ENCODE results near the gene CCDC89. TPM values are rescaled to one million over a fixed set of nuclear protein-coding genes. Genes with fewer than 3 reads are reported as not detected.
"Not testable (repeated sequence)": the region's sequence is repeated elsewhere in the genome, so short reads cannot be mapped to it uniquely, and the experiment has no call there.

Gene CCDC89
- total and polyA plus RNA-seq, 7 experiments from 2014 or later: 0.73 to 1.2 TPM; not detected in 5

- Mint-ChIP-seq H3K27me3 (no peaks in the 10 kb centered on the region), H3K4me1 (peaks cover 28 to 69% (median 58%) of the 10 kb centered on the region in 7 donors), H3K9me3 (no peaks in the 10 kb centered on the region), H3K27ac (peak overlapping the region in 2 of 9 donors; percentile 52 to 58), H3K36me3 (peaks cover 0 to 24% (median 5%) of the 10 kb centered on the region in 5 donors), H3K4me3 (no peak overlapping the region)
- Histone ChIP-seq H3K27me3 (ENCODE audit: control insufficient read depth in 2 of 2, insufficient read depth in 2 of 2, low read length in 2 of 2) (no peaks in the 10 kb centered on the region), H3K36me3 (ENCODE audit: control insufficient read depth in 2 of 3, insufficient read depth in 3 of 3, low read length in 3 of 3) (peaks cover 4 to 25% (median 10%) of the 10 kb centered on the region in 3 experiments), H3K4me1 (ENCODE audit: control insufficient read depth in 2 of 2, insufficient read depth in 2 of 2, low read length in 2 of 2) (peaks cover 14 to 31% of the 10 kb centered on the region in 2 donors), H3K27ac (ENCODE audit: low read depth, low read length) (no peak overlapping the region), H3K9me3 (ENCODE audit: control insufficient read depth in 2 of 3, low read length in 3 of 3) (no peaks in the 10 kb centered on the region), H3K4me3 (ENCODE audit: low read length) (no peak overlapping the region)
- intact Hi-C loops (cut with micrococcal nuclease): no loop called here
- DNase-seq: no peak
- ChIA-PET POLR2A (interaction anchor here (11.9 kb wide), 1 partner anchor 9 kb away, joined by 207 read pairs; the partner anchor contains the start of gene TMEM126A), CTCF (interaction anchor here (1.2 kb wide), 1 partner anchor 10 kb away, joined by 3 read pairs; the partner anchor contains the start of gene TMEM126A)
- no peak for ATAC-seq
These were observed 27.8 kb downstream of the CCDC89 start for GRCh38 chr11:85658180-85658579.

GRCh38 chr11:85656777-85657176, 29.2 kb downstream of the CCDC89 start:
- peak overlapping the region in 4 of 9 donors; percentile 3 to 29 (median 10) for H3K27ac Mint-ChIP-seq
- no peaks in the 10 kb centered on the region for H3K9me3 ChIP-seq (ENCODE audit: control insufficient read depth in 2 of 3, low read length in 3 of 3)

GRCh38 chr11:85654343-85654742, 31.7 kb downstream of the CCDC89 start:
- H3K27me3 ChIP-seq (ENCODE audit: control insufficient read depth in 2 of 2, insufficient read depth in 2 of 2, low read length in 2 of 2); intact Hi-C loops (cut with micrococcal nuclease); ATAC-seq; DNase-seq; H3K9me3 Mint-ChIP-seq; H3K4me3 ChIP-seq (ENCODE audit: low read length); H3K27ac Mint-ChIP-seq; H3K4me3 Mint-ChIP-seq; H3K27ac ChIP-seq (ENCODE audit: low read depth, low read length); H3K27me3 Mint-ChIP-seq; H3K4me1 ChIP-seq (ENCODE audit: control insufficient read depth in 2 of 2, insufficient read depth in 2 of 2, low read length in 2 of 2); H3K9me3 ChIP-seq (ENCODE audit: control insufficient read depth in 2 of 3, low read length in 3 of 3): not testable (repeated sequence)
- Mint-ChIP-seq H3K36me3 (peaks cover 0 to 11% (median 8%) of the 10 kb centered on the region in 5 donors), H3K4me1 (peaks cover 4 to 59% (median 50%) of the 10 kb centered on the region in 7 donors)
- ChIA-PET CTCF (interaction anchor here (0.7 kb wide), 1 partner anchor 297 kb away, joined by 3 read pairs; no protein-coding TSS in a partner anchor), POLR2A (interaction anchor here (1.0 to 10.3 kb wide), 4 partner anchors 7 to 200 kb away, joined by 3 to 207 read pairs (median 4); partner anchors contain the start of genes CCDC83 and CREBZF)
- peaks cover 4 to 28% (median 7%) of the 10 kb centered on the region in 3 experiments for H3K36me3 ChIP-seq (ENCODE audit: control insufficient read depth in 2 of 3, insufficient read depth in 3 of 3, low read length in 3 of 3)

More at GRCh38 chr11:85656777-85657176, 29.2 kb downstream of the CCDC89 start:
- peaks cover 4 to 25% (median 10%) of the 10 kb centered on the region in 3 experiments for H3K36me3 ChIP-seq (ENCODE audit: control insufficient read depth in 2 of 3, insufficient read depth in 3 of 3, low read length in 3 of 3)
- ATAC-seq (no peak), DNase-seq (no peak)
- intact Hi-C loops (cut with micrococcal nuclease): loop anchor here in 1 of 2 donors (1.0 kb wide), 1 partner anchor 9 kb away; the partner anchor contains the start of gene TMEM126A
- Mint-ChIP-seq H3K9me3 (no peaks in the 10 kb centered on the region), H3K27me3 (no peaks in the 10 kb centered on the region), H3K4me3 (no peak overlapping the region), H3K4me1 (peaks cover 22 to 67% (median 59%) of the 10 kb centered on the region in 7 donors), H3K36me3 (peaks cover 0 to 24% (median 5%) of the 10 kb centered on the region in 5 donors)
- H3K27me3 ChIP-seq (ENCODE audit: control insufficient read depth in 2 of 2, insufficient read depth in 2 of 2, low read length in 2 of 2): no peaks in the 10 kb centered on the region
- POLR2A ChIA-PET: interaction anchor here (11.9 kb wide), 1 partner anchor 7 kb away, joined by 207 read pairs; the partner anchor contains the start of gene TMEM126A
- peaks cover 14 to 23% of the 10 kb centered on the region in 2 donors for H3K4me1 ChIP-seq (ENCODE audit: control insufficient read depth in 2 of 2, insufficient read depth in 2 of 2, low read length in 2 of 2)
- no peak overlapping the region for H3K4me3 ChIP-seq (ENCODE audit: low read length)
- CTCF ChIA-PET: no interaction called here
- H3K27ac ChIP-seq (ENCODE audit: low read depth, low read length): no peak overlapping the region

- Histone ChIP-seq H3K36me3 (ENCODE audit: control insufficient read depth in 2 of 3, insufficient read depth in 3 of 3, low read length in 3 of 3) (peaks cover 4 to 21% (median 7%) of the 10 kb centered on the region in 3 experiments), H3K4me1 (ENCODE audit: control insufficient read depth in 2 of 2, insufficient read depth in 2 of 2, low read length in 2 of 2) (peaks cover 6 to 7% of the 10 kb centered on the region in 2 donors)
- H3K4me3 Mint-ChIP-seq: no peak overlapping the region
These were observed 33.1 kb downstream of the CCDC89 start for GRCh38 chr11:85652786-85653447.

GRCh38 chr11:85651118-85651517, 34.9 kb downstream of the CCDC89 start:
- POLR2A ChIA-PET: interaction anchor here (0.8 to 10.3 kb wide), 3 partner anchors 10 to 33 kb away, joined by 3 to 207 read pairs (median 102); partner anchors contain the start of genes CREBZF, DLG2 and TMEM126B
- intact Hi-C loops (cut with micrococcal nuclease): no loop called here
- Mint-ChIP-seq H3K27me3 (no peaks in the 10 kb centered on the region), H3K4me1 (peaks cover 9 to 57% (median 48%) of the 10 kb centered on the region in 7 donors), H3K9me3 (no peaks in the 10 kb centered on the region), H3K27ac (peak overlapping the region in 5 of 9 donors; percentile 4 to 77 (median 38)), H3K4me3 (no peak overlapping the region), H3K36me3 (peaks cover 0 to 6% (median 5%) of the 10 kb centered on the region in 5 donors)
- Histone ChIP-seq H3K4me1 (ENCODE audit: control insufficient read depth in 2 of 2, insufficient read depth in 2 of 2, low read length in 2 of 2) (peaks cover 11 to 14% of the 10 kb centered on the region in 2 donors), H3K4me3 (ENCODE audit: low read length) (no peak overlapping the region), H3K27ac (ENCODE audit: low read depth, low read length) (no peak overlapping the region), H3K27me3 (ENCODE audit: control insufficient read depth in 2 of 2, insufficient read depth in 2 of 2, low read length in 2 of 2) (no peaks in the 10 kb centered on the region), H3K9me3 (ENCODE audit: control insufficient read depth in 2 of 3, low read length in 3 of 3) (no peaks in the 10 kb centered on the region), H3K36me3 (ENCODE audit: control insufficient read depth in 2 of 3, insufficient read depth in 3 of 3, low read length in 3 of 3) (peaks cover 0 to 11% (median 7%) of the 10 kb centered on the region in 3 experiments)
- ATAC-seq (no peak), DNase-seq (no peak)
- CTCF ChIA-PET: no interaction called here

More at GRCh38 chr11:85652786-85653447, 33.1 kb downstream of the CCDC89 start:
- Mint-ChIP-seq H3K27me3 (no peaks in the 10 kb centered on the region), H3K36me3 (peaks cover 0 to 11% (median 5%) of the 10 kb centered on the region in 5 donors), H3K27ac (peak overlapping the region in 4 of 9 donors; percentile 1 to 18 (median 10)), H3K4me1 (peaks cover 10 to 58% (median 47%) of the 10 kb centered on the region in 7 donors), H3K9me3 (no peaks in the 10 kb centered on the region)
- ChIA-PET CTCF (no interaction called here), POLR2A (interaction anchor here (0.5 to 10.3 kb wide), 6 partner anchors 8 to 160 kb away, joined by 3 to 207 read pairs (median 3); partner anchors contain the start of genes CREBZF, DLG2 and TMEM126B)
- no peak for ATAC-seq
- Histone ChIP-seq H3K27ac (ENCODE audit: low read depth, low read length) (no peak overlapping the region), H3K27me3 (ENCODE audit: control insufficient read depth in 2 of 2, insufficient read depth in 2 of 2, low read length in 2 of 2) (no peaks in the 10 kb centered on the region), H3K9me3 (ENCODE audit: control insufficient read depth in 2 of 3, low read length in 3 of 3) (no peaks in the 10 kb centered on the region), H3K4me3 (ENCODE audit: low read length) (no peak overlapping the region)
- DNase-seq: no peak
- intact Hi-C loops (cut with micrococcal nuclease): loop anchor here (1.0 kb wide), 1 partner anchor 8 kb away; no protein-coding TSS in a partner anchor

GRCh38 chr11:85647604-85648299, 38.2 kb downstream of the CCDC89 start, which contains the start of gene TMEM126A:
Gene TMEM126A (plus strand): TSS chr11:85647967. CDS start chr11:85650256, 2,289 bp downstream.
- Mint-ChIP-seq H3K36me3 (peaks cover 0 to 6% (median 1%) of the 10 kb centered on the region in 5 donors), H3K27me3 (peaks cover 12 to 29% (median 22%) of the 10 kb centered on the region in 5 donors), H3K4me3 (peak within 1 kb of the TSS; percentile 92 to 100 (median 98)), H3K27ac (peak within 1 kb of the TSS; percentile 86 to 99 (median 98)), H3K4me1 (peaks cover 9 to 48% (median 38%) of the 10 kb centered on the region in 7 donors), H3K9me3 (no peaks in the 10 kb centered on the region)
- ChIA-PET CTCF (interaction anchor here (1.2 to 1.9 kb wide), 3 partner anchors 10 to 19 kb away, joined by 3 to 6 read pairs (median 6); partner anchors contain the start of gene TMEM126B), POLR2A (interaction anchor here (0.6 to 10.3 kb wide), 18 partner anchors 10 to 1387 kb away, joined by 3 to 207 read pairs (median 4); partner anchors contain the start of genes CREBZF, DLG2, HIKESHI and PICALM)
- Histone ChIP-seq H3K4me3 (ENCODE audit: low read length) (peak within 1 kb of the TSS; percentile 83), H3K9me3 (ENCODE audit: control insufficient read depth in 2 of 3, low read length in 3 of 3) (no peaks in the 10 kb centered on the region), H3K4me1 (ENCODE audit: control insufficient read depth in 2 of 2, insufficient read depth in 2 of 2, low read length in 2 of 2) (peaks cover 11 to 14% of the 10 kb centered on the region in 2 donors), H3K27ac (ENCODE audit: low read depth, low read length) (peak within 1 kb of the TSS; percentile 87), H3K36me3 (ENCODE audit: control insufficient read depth in 2 of 3, insufficient read depth in 3 of 3, low read length in 3 of 3) (peaks cover 0 to 4% (median 4%) of the 10 kb centered on the region in 3 experiments), H3K27me3 (ENCODE audit: control insufficient read depth in 2 of 2, insufficient read depth in 2 of 2, low read length in 2 of 2) (no peaks in the 10 kb centered on the region)
- intact Hi-C loops (cut with micrococcal nuclease): loop anchor here (1.0 to 5.0 kb wide), 10 partner anchors 10 to 655 kb away; partner anchors contain the start of genes EED (in 2 of the 2), HIKESHI (in 2 of the 2), PICALM (in 2 of the 2) and TMEM126B (in 2 of the 2)
- ATAC-seq (peak; percentile 99), DNase-seq (peak; percentile 85 to 92 (median 90))
